ENCODE results near the gene UBFD1. TPM values are rescaled to one million over a fixed set of nuclear protein-coding genes. Genes with fewer than 3 reads are reported as not detected.

Gene UBFD1
- total RNA-seq, 3 donors from 2014 or later: 59.0 to 90.6 (median 65.2) TPM

- no peak overlapping the region for H3K27ac ChIP-seq
- peaks cover 6% of the 10 kb centered on the region for H3K36me3 ChIP-seq
- DNase-seq (ENCODE audit: low spot score in 2 of 2): no peak
- no peaks in the 10 kb centered on the region for H3K27me3 ChIP-seq
- H3K9me3 ChIP-seq: no peaks in the 10 kb centered on the region
- no peak overlapping the region for H3K4me3 ChIP-seq
- intact Hi-C loops (cut with DNase I; ENCODE audit: low total_unique reads): no loop called here
- no peak for TF ChIP-seq POLR2AphosphoS5 (IDR thresholded peaks at IDR 0.05)
- TF ChIP-seq POLR2A (IDR thresholded peaks at IDR 0.05): no peak
- no peak for TF ChIP-seq CTCF (IDR thresholded peaks at IDR 0.05)
- H3K4me1 ChIP-seq: no peaks in the 10 kb centered on the region
Observed at GRCh38 chr16:23572394-23572793, 14.9 kb downstream of the UBFD1 start.

- Histone ChIP-seq H3K27me3 (no peaks in the 10 kb centered on the region), H3K27ac (no peak overlapping the region), H3K36me3 (peaks cover 6% of the 10 kb centered on the region), H3K9me3 (no peaks in the 10 kb centered on the region), H3K4me3 (no peak overlapping the region), H3K4me1 (no peaks in the 10 kb centered on the region)
- intact Hi-C loops (cut with DNase I; ENCODE audit: low total_unique reads): no loop called here
- TF ChIP-seq CTCF (IDR thresholded peaks at IDR 0.05): no peak
- no peak for TF ChIP-seq POLR2AphosphoS5 (IDR thresholded peaks at IDR 0.05)
- TF ChIP-seq POLR2A (IDR thresholded peaks at IDR 0.05): no peak
- DNase-seq (ENCODE audit: low spot score in 2 of 2): no peak
Observed at GRCh38 chr16:23573817-23574216, 16.3 kb downstream of the UBFD1 start.

- Histone ChIP-seq H3K4me1 (no peaks in the 10 kb centered on the region), H3K4me3 (no peak overlapping the region), H3K27me3 (no peaks in the 10 kb centered on the region), H3K36me3 (peaks cover 6% of the 10 kb centered on the region), H3K27ac (no peak overlapping the region), H3K9me3 (no peaks in the 10 kb centered on the region)
- intact Hi-C loops (cut with DNase I; ENCODE audit: low total_unique reads): no loop called here
- TF ChIP-seq POLR2A (IDR thresholded peaks at IDR 0.05) (no peak), CTCF (IDR thresholded peaks at IDR 0.05) (no peak), POLR2AphosphoS5 (IDR thresholded peaks at IDR 0.05) (no peak)
- no peak for DNase-seq (ENCODE audit: low spot score in 2 of 2)
Observed at GRCh38 chr16:23575834-23576233, 18.3 kb downstream of the UBFD1 start.

- Histone ChIP-seq H3K4me1 (no peaks in the 10 kb centered on the region), H3K9me3 (no peaks in the 10 kb centered on the region), H3K27me3 (no peaks in the 10 kb centered on the region), H3K4me3 (no peak overlapping the region), H3K27ac (no peak overlapping the region), H3K36me3 (no peaks in the 10 kb centered on the region)
- no peak for DNase-seq (ENCODE audit: low spot score in 2 of 2)
- intact Hi-C loops (cut with DNase I; ENCODE audit: low total_unique reads): no loop called here
- no peak for TF ChIP-seq POLR2AphosphoS5 (IDR thresholded peaks at IDR 0.05)
- TF ChIP-seq POLR2A (IDR thresholded peaks at IDR 0.05): no peak
- no peak for TF ChIP-seq CTCF (IDR thresholded peaks at IDR 0.05)
Observed at GRCh38 chr16:23577493-23577892, 20.0 kb downstream of the UBFD1 start.

- no peak for DNase-seq (ENCODE audit: low spot score in 2 of 2)
- Histone ChIP-seq H3K27me3 (no peaks in the 10 kb centered on the region), H3K9me3 (no peaks in the 10 kb centered on the region), H3K27ac (no peak overlapping the region), H3K36me3 (no peaks in the 10 kb centered on the region), H3K4me1 (no peaks in the 10 kb centered on the region), H3K4me3 (no peak overlapping the region)
- TF ChIP-seq POLR2A (IDR thresholded peaks at IDR 0.05) (no peak), POLR2AphosphoS5 (IDR thresholded peaks at IDR 0.05) (no peak), CTCF (IDR thresholded peaks at IDR 0.05) (no peak)
- intact Hi-C loops (cut with DNase I; ENCODE audit: low total_unique reads): no loop called here
Observed at GRCh38 chr16:23578101-23578830, 20.7 kb downstream of the UBFD1 start.
